Measurements from ENCODE around the gene FBXO15. TPM values are rescaled to one million over a fixed set of nuclear protein-coding genes. Genes with fewer than 3 reads are reported as not detected.

Gene FBXO15
- total RNA-seq, 4 donors from 2014 or later, result 0.13 to 0.32 (median 0.19) TPM; not detected in 1

GRCh38 chr18:74074668-74075564 is 72.7 kb downstream of the FBXO15 start:
- Histone ChIP-seq H3K36me3 (no peaks in the 10 kb centered on the region), H3K27ac (no peak overlapping the region), H3K27me3 (no peaks in the 10 kb centered on the region), H3K4me3 (no peak overlapping the region), H3K9me3 (no peaks in the 10 kb centered on the region), H3K4me1 (no peaks in the 10 kb centered on the region)
- WGBS, 2 donors, result 91 to 93% methylated on average over 14 to 15 of the region's 17 CpGs
- TF ChIP-seq, protein P1, sequence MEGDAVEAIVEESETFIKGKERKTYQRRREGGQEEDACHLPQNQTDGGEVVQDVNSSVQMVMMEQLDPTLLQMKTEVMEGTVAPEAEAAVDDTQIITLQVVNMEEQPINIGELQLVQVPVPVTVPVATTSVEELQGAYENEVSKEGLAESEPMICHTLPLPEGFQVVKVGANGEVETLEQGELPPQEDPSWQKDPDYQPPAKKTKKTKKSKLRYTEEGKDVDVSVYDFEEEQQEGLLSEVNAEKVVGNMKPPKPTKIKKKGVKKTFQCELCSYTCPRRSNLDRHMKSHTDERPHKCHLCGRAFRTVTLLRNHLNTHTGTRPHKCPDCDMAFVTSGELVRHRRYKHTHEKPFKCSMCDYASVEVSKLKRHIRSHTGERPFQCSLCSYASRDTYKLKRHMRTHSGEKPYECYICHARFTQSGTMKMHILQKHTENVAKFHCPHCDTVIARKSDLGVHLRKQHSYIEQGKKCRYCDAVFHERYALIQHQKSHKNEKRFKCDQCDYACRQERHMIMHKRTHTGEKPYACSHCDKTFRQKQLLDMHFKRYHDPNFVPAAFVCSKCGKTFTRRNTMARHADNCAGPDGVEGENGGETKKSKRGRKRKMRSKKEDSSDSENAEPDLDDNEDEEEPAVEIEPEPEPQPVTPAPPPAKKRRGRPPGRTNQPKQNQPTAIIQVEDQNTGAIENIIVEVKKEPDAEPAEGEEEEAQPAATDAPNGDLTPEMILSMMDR (IDR thresholded peaks at IDR 0.05), result no peak
- no peak for TF ChIP-seq POLR2A (IDR thresholded peaks at IDR 0.05)
- intact Hi-C loops (cut with DNase I), result no loop called here
- no peak for DNase-seq

- 75 to 79% methylated on average over 9 to 10 of the region's 10 CpGs for WGBS, 2 donors
- Histone ChIP-seq H3K27ac (no peak overlapping the region), H3K27me3 (no peaks in the 10 kb centered on the region), H3K4me1 (no peaks in the 10 kb centered on the region), H3K4me3 (no peak overlapping the region), H3K36me3 (no peaks in the 10 kb centered on the region), H3K9me3 (no peaks in the 10 kb centered on the region)
- intact Hi-C loops (cut with DNase I), result no loop called here
- TF ChIP-seq POLR2A (IDR thresholded peaks at IDR 0.05), result no peak
- TF ChIP-seq, protein P1 (IDR thresholded peaks at IDR 0.05), result no peak
- no peak for DNase-seq
Measured at GRCh38 chr18:74073957-74074667, 73.5 kb downstream of the FBXO15 start.

- no peaks in the 10 kb centered on the region for H3K9me3 ChIP-seq
- intact Hi-C loops (cut with DNase I), result no loop called here
- H3K36me3 ChIP-seq, result no peaks in the 10 kb centered on the region
- H3K4me3 ChIP-seq, result no peak overlapping the region
- H3K4me1 ChIP-seq, result no peaks in the 10 kb centered on the region
- H3K27ac ChIP-seq, result no peak overlapping the region
- 63 to 72% methylated on average over 12 to 13 of the region's 13 CpGs for WGBS, 2 donors
- DNase-seq, result no peak
- no peaks in the 10 kb centered on the region for H3K27me3 ChIP-seq
- TF ChIP-seq, protein P1 (IDR thresholded peaks at IDR 0.05), result no peak
- no peak for TF ChIP-seq POLR2A (IDR thresholded peaks at IDR 0.05)
Measured at GRCh38 chr18:74069178-74070050, 78.2 kb downstream of the FBXO15 start.

- Histone ChIP-seq H3K27me3 (no peaks in the 10 kb centered on the region), H3K4me1 (no peaks in the 10 kb centered on the region), H3K4me3 (no peak overlapping the region), H3K27ac (no peak overlapping the region), H3K9me3 (no peaks in the 10 kb centered on the region), H3K36me3 (no peaks in the 10 kb centered on the region)
- intact Hi-C loops (cut with DNase I), result no loop called here
- no peak for DNase-seq
- no peak for TF ChIP-seq POLR2A (IDR thresholded peaks at IDR 0.05)
- TF ChIP-seq, protein P1 (IDR thresholded peaks at IDR 0.05), result no peak
- WGBS, 2 donors, result 73 to 74% methylated on average over 3 of the region's 3 CpGs
Measured at GRCh38 chr18:74068296-74068695, 79.3 kb downstream of the FBXO15 start.
